ENCODE data around the gene SEPTIN8.

The SEPTIN8 gene

GRCh38 chr5:132764051-132764450 is 13.0 kb downstream of the SEPTIN8 start:
- TF ChIP-seq ARNT (IDR thresholded peaks at IDR 0.05) = no peak
- no peak for TF ChIP-seq ZNF384 (IDR thresholded peaks at IDR 0.05)
- TF ChIP-seq BHLHE40 (IDR thresholded peaks at IDR 0.05; ENCODE audit: borderline replicate concordance) = no peak
- TF ChIP-seq L3MBTL2 (conservative IDR thresholded peaks at IDR 0.05) = no peak
- TF ChIP-seq PKNOX1 (IDR thresholded peaks at IDR 0.05) = no peak
- no peak for TF ChIP-seq CTBP1 (IDR thresholded peaks at IDR 0.05; ENCODE audit: borderline replicate concordance)
- TF ChIP-seq FOXK2 (IDR thresholded peaks at IDR 0.05) = no peak
- TF ChIP-seq FOXM1 (IDR thresholded peaks at IDR 0.05; ENCODE audit: borderline replicate concordance) = no peak
- ChIA-PET CTCF (no interaction called here), POLR2A (interaction anchor here (0.6 kb wide), 1 partner anchor 290 kb away, joined by 3 read pairs; no protein-coding TSS in a partner anchor)

GRCh38 chr5:132763181-132764036 is 13.6 kb downstream of the SEPTIN8 start:
- TF ChIP-seq ARNT (IDR thresholded peaks at IDR 0.05) (no peak), SUZ12 (IDR thresholded peaks at IDR 0.05) (no peak), CTBP1 (IDR thresholded peaks at IDR 0.05; ENCODE audit: borderline replicate concordance) (no peak), NFRKB (IDR thresholded peaks at IDR 0.05) (no peak), ZNF384 (IDR thresholded peaks at IDR 0.05) (no peak), L3MBTL2 (conservative IDR thresholded peaks at IDR 0.05) (no peak), LEF1 (IDR thresholded peaks at IDR 0.05; ENCODE audit: borderline replicate concordance) (no peak), HDGF (IDR thresholded peaks at IDR 0.05; ENCODE audit: borderline replicate concordance) (no peak), ELF4 (IDR thresholded peaks at IDR 0.05) (no peak), PKNOX1 (IDR thresholded peaks at IDR 0.05) (no peak), TARDBP (IDR thresholded peaks at IDR 0.05) (no peak), FOXK2 (IDR thresholded peaks at IDR 0.05) (no peak), FOXM1 (IDR thresholded peaks at IDR 0.05; ENCODE audit: borderline replicate concordance) (no peak), BHLHE40 (IDR thresholded peaks at IDR 0.05; ENCODE audit: borderline replicate concordance) (no peak), FOXA1 (IDR thresholded peaks at IDR 0.05) (no peak)
- ChIA-PET POLR2A (interaction anchor here (0.6 kb wide), 1 partner anchor 290 kb away, joined by 3 read pairs; no protein-coding TSS in a partner anchor), CTCF (no interaction called here)
- DNase-seq (ENCODE audit: extremely low spot score) = no peak

More at GRCh38 chr5:132764051-132764450, 13.0 kb downstream of the SEPTIN8 start:
- no peak for DNase-seq (ENCODE audit: extremely low spot score)

GRCh38 chr5:132762246-132763000 is 14.6 kb downstream of the SEPTIN8 start:
- ChIA-PET POLR2A (no interaction called here), CTCF (no interaction called here)
- TF ChIP-seq FOXK2 (IDR thresholded peaks at IDR 0.05) = no peak
- TF ChIP-seq ARNT (IDR thresholded peaks at IDR 0.05) = no peak
- no peak for TF ChIP-seq ELF4 (IDR thresholded peaks at IDR 0.05)
- no peak for TF ChIP-seq TARDBP (IDR thresholded peaks at IDR 0.05)
- no peak for TF ChIP-seq SP1 (IDR thresholded peaks at IDR 0.05)
- no peak for TF ChIP-seq CTBP1 (IDR thresholded peaks at IDR 0.05; ENCODE audit: borderline replicate concordance)
- no peak for TF ChIP-seq L3MBTL2 (conservative IDR thresholded peaks at IDR 0.05)
- TF ChIP-seq BHLHE40 (IDR thresholded peaks at IDR 0.05; ENCODE audit: borderline replicate concordance) = no peak
- no peak for TF ChIP-seq PKNOX1 (IDR thresholded peaks at IDR 0.05)
- no peak for TF ChIP-seq ZNF384 (IDR thresholded peaks at IDR 0.05)
- TF ChIP-seq NFRKB (IDR thresholded peaks at IDR 0.05) = no peak
- no peak for TF ChIP-seq FOXM1 (IDR thresholded peaks at IDR 0.05; ENCODE audit: borderline replicate concordance)
- TF ChIP-seq HDGF (IDR thresholded peaks at IDR 0.05; ENCODE audit: borderline replicate concordance) = no peak
- TF ChIP-seq FOXA1 (IDR thresholded peaks at IDR 0.05) = no peak
- no peak for TF ChIP-seq LEF1 (IDR thresholded peaks at IDR 0.05; ENCODE audit: borderline replicate concordance)
- no peak for TF ChIP-seq SUZ12 (IDR thresholded peaks at IDR 0.05)
- no peak for DNase-seq (ENCODE audit: extremely low spot score)

- POLR2A ChIA-PET = no interaction called here
- CTCF ChIA-PET = no interaction called here
- no peak for DNase-seq (ENCODE audit: extremely low spot score)
Measured at GRCh38 chr5:132761321-132762240, 15.5 kb downstream of the SEPTIN8 start.

More at GRCh38 chr5:132761321-132762240, 15.5 kb downstream of the SEPTIN8 start:
- TF ChIP-seq L3MBTL2 (conservative IDR thresholded peaks at IDR 0.05) (no peak), ZNF384 (IDR thresholded peaks at IDR 0.05) (no peak), CTBP1 (IDR thresholded peaks at IDR 0.05; ENCODE audit: borderline replicate concordance) (no peak), ELF4 (IDR thresholded peaks at IDR 0.05) (no peak), SP1 (IDR thresholded peaks at IDR 0.05) (no peak), BHLHE40 (IDR thresholded peaks at IDR 0.05; ENCODE audit: borderline replicate concordance) (no peak), FOXA1 (IDR thresholded peaks at IDR 0.05) (no peak), PKNOX1 (IDR thresholded peaks at IDR 0.05) (no peak), TARDBP (IDR thresholded peaks at IDR 0.05) (no peak), NFRKB (IDR thresholded peaks at IDR 0.05) (no peak), HDGF (IDR thresholded peaks at IDR 0.05; ENCODE audit: borderline replicate concordance) (no peak), SUZ12 (IDR thresholded peaks at IDR 0.05) (no peak), FOXM1 (IDR thresholded peaks at IDR 0.05; ENCODE audit: borderline replicate concordance) (no peak), LEF1 (IDR thresholded peaks at IDR 0.05; ENCODE audit: borderline replicate concordance) (no peak), FOXK2 (IDR thresholded peaks at IDR 0.05) (no peak), ARNT (IDR thresholded peaks at IDR 0.05) (no peak)

Data from HEK293T (cell line).